ENCODE measurements around the gene SERPINE1. TPM values are rescaled to one million over a fixed set of nuclear protein-coding genes. Genes with fewer than 3 reads are reported as not detected.
"Not testable (repeated sequence)": the region's sequence is repeated elsewhere in the genome, so short reads cannot be mapped to it uniquely, and the experiment has no call there.

Gene SERPINE1
- total RNA-seq, 1 experiment from 2014 or later, result 187 TPM

DNA sequence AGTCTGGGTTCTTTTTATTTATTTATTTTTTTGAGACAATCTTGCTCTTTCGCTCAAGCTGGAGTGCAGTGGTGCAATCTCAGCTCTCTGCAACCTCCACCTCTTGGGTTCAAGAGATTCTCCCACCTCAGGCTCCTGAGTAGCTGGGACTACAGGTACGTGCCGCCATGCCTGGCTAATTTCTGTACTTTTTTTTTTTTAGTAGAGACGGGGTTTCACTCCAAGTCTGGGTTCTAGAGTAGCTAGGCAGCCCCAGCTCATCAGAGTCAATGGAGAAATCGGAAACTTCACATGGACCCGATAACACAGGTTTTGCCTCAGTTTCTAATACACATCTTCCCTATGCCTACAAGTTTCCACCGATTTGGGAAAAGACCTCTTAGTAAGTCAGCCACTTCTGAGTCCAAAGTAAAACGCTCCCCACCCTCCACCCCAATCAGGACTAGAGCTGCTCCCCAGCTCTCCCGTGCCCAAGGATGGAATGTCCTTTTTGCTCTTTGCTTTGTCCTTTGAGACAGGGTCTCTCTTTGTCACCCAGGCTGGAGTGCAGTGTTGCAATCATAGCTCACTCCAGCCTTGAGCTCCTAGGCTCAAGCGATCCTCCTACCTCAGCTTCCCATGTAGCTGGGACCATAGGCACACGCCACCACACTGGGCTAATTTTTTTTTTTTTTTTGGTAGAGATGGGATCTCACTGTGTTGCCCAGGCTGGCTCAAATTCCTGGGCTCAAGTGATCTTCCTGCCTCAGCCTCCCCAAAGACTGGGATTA lies 3.8 kb upstream of the SERPINE1 start:
- DNase-seq (ENCODE audit: low read depth), result no peak

DNA sequence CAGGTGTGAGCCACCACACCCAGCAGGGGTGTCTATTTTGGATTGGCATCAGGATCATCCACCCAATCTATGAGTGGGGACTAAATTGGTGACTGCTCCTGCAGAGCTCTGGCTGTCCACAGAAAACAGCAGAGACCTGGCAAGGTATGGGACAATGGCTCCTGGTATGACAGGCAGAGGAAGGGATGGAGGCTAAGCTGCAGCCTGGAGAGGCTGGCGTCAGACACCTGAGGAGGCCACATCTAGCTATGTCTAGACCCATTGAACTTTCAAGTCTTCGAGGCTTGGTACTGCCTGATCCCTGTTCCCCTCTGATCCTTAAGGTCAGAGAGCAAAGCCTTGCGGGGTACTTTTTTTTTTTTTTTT lies 3.2 kb upstream of the SERPINE1 start:
- no peak for DNase-seq (ENCODE audit: low read depth)

DNA sequence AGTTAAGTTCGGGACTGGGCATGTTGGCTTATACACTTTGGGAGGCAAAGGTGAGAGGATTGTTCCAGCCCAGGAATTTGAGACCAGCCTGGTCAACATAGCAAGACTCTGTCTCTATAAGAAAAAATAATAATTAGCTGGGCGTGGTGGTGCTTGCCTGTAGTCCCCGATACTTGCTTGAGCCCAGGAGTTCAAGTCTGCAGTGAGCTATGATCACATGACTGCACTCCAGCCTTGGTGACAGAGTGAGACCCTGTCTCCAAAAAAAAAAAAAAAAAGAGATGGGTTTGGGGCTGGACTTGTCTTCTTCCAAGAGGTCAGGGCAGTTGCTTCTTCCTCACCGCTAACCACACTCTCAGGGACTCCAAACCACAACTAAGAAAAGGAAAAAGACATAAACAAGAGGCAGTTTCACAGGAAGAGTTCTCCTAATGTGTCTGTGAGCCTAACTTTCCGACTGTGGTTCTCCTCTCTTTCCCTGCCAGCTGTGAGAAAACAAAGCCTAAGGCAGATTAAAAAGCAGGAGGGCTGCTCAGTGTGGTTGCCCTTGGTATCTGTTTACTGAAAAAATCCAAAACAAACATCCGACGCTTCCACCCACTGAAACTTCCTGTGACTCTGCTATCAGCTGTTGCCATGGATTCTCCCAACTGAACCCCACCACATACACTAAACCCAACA lies 2.4 kb upstream of the SERPINE1 start:
- peak; percentile 91 for DNase-seq (ENCODE audit: low read depth)

DNA sequence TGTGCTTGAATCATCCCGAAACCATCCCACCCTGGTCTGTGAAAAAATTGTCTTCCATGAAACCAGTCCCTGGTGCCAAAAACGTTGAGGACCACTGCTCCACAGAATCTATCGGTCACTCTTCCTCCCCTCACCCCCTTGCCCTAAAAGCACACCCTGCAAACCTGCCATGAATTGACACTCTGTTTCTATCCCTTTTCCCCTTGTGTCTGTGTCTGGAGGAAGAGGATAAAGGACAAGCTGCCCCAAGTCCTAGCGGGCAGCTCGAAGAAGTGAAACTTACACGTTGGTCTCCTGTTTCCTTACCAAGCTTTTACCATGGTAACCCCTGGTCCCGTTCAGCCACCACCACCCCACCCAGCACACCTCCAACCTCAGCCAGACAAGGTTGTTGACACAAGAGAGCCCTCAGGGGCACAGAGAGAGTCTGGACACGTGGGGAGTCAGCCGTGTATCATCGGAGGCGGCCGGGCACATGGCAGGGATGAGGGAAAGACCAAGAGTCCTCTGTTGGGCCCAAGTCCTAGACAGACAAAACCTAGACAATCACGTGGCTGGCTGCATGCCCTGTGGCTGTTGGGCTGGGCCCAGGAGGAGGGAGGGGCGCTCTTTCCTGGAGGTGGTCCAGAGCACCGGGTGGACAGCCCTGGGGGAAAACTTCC lies 784 bp upstream of the SERPINE1 start:
- peak; percentile 92 for DNase-seq (ENCODE audit: low read depth)

DNA sequence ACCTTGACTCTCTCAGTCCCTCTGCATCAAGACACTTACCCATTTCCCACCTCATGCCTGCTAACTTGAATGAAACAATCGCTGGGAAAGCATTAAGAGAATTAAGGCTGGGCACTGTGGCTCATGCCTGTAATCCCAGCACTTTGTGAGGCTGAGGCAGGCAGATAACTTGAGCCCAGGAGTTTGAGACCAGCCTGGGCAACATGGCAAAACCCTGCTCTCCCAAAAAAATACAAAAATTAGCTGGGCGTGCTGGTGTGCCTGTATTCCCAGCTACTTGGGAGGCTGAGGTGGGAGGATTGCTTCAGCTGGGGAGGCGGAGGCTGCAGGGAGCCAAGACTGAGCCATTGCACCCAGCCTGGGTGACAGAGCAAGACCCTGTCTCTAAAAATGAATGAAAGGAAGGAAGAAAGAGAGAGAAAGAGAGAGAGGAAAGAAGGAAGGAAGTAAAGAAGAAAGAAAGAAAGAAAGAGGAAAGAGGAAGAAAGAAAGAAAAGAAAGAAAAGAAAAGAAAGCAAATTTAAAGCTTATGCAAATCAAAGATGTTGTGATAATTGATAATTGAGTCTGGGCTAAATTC lies 646 bp downstream of the SERPINE1 start:
- DNase-seq (ENCODE audit: low read depth), result no peak

DNA sequence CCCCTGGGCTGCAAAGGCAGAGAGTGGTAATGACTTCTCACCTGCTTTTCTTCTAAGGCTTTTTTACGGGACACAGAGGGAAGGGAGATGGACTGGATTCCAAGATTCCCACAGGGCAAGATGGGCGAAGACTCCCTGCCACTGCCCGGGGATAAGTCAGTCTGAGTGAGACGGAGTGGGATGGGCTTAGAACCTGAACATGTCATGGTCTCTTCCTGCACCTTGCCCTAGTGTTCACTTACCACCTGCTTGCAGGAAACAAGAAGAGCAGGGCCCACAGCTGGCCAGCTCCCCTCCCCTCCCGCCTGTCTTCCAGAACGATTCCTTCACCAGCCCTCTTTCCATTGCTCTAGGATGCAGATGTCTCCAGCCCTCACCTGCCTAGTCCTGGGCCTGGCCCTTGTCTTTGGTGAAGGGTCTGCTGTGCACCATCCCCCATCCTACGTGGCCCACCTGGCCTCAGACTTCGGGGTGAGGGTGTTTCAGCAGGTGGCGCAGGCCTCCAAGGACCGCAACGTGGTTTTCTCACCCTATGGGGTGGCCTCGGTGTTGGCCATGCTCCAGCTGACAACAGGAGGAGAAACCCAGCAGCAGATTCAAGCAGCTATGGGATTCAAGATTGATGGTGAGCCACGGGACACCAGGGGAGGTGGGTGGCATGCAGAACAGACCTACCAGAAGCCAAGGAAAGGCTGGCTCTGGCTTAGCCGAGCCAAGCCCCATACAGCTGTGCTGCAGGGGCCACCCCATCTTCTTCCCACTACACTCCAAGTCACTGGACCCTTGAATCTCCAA lies 1.3 kb downstream of the SERPINE1 start:
- DNase-seq (ENCODE audit: low read depth), result no peak

DNA sequence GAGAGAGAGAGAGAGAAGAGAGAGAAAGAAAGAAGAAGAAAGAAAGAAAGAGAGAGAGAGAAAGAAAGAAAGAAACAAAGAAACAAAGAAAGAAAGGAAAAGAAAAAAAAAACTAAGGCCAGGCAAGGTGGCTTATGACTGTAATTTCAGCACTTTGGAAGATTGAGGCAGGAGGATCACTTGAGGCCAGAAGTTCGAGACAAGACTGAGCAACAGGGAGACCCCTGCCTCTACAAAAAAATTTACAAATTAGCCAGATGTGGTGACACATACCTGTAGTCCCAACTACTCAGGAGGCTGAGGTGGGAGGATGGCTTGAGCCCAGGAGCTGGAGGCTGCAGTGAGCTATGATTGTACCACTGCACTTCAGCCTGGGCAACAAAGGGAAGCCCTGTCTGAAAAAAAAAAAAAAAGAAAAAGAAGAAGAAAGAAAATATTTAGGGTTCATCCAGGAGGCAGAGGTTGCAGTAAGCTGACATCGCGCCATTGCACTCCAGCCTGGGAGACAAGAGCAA lies 2.8 kb downstream of the SERPINE1 start:
- no peak for DNase-seq (ENCODE audit: low read depth)

DNA sequence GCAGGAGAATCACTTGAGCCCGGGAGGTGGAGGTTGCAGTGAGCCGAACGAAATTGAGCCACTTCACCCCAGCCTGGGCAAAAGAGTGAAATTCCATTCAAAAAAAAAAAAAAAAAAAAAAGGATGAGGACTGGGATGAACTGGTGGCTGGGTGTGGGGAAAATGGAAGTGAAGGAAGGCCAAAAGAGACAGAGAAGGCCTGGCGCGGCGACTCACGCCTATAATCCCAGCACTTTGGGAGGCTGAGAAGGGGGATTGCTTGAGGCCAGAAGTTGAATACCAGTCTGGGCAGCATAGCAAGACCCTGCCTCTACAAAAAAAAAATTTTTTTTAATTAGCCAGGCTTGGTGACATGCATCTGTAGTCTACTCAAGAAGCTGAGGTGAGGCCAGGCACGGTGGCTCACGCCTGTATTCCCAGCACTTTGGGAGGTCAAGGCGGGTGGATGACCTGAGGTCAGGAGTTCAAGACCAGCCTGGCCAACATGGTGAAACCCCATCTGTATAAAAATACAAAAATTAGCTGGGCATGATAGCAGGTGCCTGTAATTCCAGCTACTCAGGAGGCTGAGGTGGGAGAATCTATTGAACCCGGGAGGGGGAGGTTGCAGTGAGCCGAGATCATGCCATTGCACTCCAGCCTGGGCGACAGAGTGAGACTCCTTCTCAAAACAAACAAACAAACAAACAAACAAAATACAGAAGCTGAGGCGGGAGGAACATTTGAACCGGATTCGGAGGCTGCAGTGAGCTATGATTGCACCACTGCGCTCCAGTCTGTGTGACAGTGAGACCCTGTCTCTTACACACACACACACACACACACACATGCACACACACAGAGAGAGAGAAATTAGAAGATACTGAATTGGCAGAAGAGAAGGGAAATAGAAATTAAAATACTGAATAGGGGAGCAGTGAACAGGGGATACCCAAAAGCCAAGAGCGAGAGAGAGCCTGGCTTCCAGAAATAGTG lies 6.0 kb downstream of the SERPINE1 start:
- DNase-seq (ENCODE audit: low read depth), result not testable (repeated sequence)

DNA sequence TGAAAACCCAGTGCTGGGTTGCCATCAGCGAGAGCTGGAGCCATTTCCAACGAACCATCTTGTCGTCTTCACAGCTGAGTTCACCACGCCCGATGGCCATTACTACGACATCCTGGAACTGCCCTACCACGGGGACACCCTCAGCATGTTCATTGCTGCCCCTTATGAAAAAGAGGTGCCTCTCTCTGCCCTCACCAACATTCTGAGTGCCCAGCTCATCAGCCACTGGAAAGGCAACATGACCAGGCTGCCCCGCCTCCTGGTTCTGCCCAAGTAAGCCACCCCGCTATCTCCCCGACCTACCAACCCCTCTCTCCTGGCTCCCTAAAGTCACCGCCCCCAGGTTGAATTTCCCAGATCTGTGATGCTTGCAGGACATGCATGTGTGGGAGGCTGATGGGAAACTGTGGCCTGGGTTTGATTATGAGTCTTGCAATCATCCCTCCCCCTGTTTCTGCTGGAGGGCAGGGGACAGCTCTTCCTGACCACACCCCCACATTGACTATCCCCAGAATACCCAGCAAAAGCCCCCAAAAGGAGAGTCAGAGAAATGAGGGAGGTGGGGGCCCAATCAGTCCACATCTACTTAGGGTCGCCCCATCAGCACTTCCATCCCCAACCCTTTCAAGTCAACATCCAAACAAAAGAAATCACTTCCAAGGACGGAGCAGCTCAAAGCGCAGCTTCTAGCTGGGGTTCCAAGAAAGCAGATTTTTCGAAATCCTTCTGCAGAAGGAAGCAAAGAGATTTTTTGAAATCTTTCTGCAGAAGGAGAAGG lies 6.9 kb downstream of the SERPINE1 start:
- no peak for DNase-seq (ENCODE audit: low read depth)

DNA sequence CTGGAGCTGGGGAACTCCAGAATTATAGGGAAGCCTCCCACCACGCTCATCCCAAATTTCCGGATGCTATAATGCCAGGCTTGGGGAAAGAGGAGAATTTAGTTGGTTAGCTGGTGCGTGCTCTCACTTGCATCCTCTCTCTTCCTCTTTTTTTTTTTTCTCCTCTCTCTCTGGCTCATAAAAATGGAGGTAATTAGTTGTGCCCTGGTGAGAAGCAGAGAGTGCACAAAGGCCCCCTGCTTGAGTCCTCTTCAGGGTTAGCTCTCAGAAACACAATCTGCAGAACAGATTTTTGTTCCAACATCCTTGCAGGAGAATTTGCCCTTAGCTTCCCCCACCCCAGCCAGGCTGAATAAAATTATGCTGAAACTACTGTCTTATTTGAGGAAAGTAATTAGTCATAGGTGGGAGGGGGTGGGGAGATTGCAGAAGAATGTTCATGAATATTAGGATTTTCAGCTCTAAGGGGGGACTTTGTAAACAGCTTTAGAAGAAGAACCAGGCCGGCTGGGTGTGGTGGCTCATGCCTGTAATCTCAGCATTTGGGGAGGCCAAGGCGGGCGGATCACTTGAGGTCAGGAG lies 7.6 kb downstream of the SERPINE1 start:
- no peak for DNase-seq (ENCODE audit: low read depth)

DNA sequence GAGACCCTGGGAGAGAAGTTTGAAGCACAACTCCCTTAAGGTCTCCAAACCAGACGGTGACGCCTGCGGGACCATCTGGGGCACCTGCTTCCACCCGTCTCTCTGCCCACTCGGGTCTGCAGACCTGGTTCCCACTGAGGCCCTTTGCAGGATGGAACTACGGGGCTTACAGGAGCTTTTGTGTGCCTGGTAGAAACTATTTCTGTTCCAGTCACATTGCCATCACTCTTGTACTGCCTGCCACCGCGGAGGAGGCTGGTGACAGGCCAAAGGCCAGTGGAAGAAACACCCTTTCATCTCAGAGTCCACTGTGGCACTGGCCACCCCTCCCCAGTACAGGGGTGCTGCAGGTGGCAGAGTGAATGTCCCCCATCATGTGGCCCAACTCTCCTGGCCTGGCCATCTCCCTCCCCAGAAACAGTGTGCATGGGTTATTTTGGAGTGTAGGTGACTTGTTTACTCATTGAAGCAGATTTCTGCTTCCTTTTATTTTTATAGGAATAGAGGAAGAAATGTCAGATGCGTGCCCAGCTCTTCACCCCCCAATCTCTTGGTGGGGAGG lies 10.8 kb downstream of the SERPINE1 start:
- DNase-seq (ENCODE audit: low read depth), result no peak

DNA sequence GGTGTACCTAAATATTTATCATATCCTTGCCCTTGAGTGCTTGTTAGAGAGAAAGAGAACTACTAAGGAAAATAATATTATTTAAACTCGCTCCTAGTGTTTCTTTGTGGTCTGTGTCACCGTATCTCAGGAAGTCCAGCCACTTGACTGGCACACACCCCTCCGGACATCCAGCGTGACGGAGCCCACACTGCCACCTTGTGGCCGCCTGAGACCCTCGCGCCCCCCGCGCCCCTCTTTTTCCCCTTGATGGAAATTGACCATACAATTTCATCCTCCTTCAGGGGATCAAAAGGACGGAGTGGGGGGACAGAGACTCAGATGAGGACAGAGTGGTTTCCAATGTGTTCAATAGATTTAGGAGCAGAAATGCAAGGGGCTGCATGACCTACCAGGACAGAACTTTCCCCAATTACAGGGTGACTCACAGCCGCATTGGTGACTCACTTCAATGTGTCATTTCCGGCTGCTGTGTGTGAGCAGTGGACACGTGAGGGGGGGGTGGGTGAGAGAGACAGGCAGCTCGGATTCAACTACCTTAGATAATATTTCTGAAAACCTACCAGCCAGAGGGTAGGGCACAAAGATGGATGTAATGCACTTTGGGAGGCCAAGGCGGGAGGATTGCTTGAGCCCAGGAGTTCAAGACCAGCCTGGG lies 11.4 kb downstream of the SERPINE1 start:
- DNase-seq (ENCODE audit: low read depth), result peak; percentile 97

DNA sequence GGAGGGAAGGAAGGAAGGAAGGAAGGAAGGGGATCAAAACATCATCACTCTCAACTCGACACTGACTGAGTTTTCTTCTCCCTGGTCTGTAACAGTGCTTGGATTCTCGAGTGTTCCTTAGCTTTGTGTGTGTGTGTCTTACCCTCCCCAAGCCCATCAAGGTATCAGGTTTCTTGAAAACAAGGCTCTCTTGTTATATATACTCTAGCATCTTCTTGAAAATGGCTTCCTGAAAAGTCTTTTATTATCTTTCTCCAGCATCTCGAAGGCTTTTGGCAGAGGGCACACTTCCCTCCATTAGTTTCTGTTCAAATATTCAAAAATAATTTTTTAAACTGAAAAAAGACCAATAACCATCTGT lies 13.4 kb downstream of the SERPINE1 start:
- peak; percentile 55 for DNase-seq (ENCODE audit: low read depth)

DNA sequence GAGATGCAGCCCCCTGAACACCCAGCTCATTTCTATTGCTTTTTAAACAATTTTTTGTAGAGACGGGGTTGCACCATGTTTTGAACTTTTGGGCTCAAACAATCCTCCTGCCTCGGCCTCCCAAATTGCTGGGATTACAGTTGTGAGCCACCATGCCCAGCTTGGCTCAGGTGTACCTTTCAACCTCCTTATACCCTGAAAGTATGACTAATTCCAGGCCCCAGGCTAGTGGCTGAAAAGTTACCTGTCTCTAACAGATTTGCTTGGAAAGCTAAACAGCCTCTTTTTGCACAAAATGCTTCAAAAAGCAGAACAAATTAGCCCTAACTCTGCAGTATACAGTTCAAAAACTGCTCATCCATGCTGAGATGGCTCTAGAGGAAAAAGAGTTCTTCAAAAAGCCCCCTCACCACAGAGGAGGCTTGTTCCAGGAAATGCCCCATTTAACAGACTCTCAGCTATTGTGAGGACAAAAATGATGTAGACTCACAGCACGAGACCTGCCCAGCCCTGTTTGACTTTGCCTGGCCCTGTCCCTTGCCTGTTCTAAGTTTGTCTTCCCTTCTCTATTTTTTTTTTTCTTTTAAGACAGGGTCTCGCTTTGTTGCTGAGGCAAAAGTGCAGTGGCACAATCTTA lies 14.0 kb downstream of the SERPINE1 start:
- DNase-seq (ENCODE audit: low read depth), result no peak

DNA sequence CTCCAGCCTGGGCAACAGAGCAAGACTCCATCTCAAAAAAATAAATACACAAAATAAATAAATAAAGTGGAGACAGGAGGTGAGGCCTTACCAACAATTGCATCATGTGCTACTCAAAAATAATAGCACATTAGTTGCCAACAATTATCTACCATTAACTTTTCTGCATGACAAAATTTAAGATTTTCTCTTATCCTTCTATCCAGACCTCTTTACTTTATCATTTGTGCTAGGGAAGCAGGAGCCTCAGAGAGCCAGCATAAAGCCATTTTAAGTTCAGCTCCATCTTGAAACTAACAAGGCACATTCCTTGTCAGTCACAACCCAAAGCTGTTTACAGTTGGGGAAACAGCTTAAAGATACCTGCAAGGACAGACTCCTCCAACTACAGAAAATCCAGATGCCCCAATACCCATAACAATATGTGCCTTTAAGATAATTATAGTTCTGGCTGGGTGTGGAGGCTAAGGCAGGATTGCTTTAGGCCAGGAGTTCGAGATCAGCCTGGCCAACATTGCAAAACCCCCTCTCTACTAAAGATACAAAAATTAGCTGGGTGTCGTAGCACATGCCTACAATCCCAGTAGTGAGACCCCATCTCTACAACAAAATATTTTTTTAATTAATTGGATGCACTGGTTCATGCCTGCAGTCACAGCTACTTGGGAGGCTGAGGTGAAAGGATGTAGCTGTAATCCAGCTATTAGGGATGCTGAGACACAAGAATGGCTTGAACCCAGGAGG lies 25.2 kb downstream of the SERPINE1 start:
- DNase-seq (ENCODE audit: low read depth), result no peak

DNA sequence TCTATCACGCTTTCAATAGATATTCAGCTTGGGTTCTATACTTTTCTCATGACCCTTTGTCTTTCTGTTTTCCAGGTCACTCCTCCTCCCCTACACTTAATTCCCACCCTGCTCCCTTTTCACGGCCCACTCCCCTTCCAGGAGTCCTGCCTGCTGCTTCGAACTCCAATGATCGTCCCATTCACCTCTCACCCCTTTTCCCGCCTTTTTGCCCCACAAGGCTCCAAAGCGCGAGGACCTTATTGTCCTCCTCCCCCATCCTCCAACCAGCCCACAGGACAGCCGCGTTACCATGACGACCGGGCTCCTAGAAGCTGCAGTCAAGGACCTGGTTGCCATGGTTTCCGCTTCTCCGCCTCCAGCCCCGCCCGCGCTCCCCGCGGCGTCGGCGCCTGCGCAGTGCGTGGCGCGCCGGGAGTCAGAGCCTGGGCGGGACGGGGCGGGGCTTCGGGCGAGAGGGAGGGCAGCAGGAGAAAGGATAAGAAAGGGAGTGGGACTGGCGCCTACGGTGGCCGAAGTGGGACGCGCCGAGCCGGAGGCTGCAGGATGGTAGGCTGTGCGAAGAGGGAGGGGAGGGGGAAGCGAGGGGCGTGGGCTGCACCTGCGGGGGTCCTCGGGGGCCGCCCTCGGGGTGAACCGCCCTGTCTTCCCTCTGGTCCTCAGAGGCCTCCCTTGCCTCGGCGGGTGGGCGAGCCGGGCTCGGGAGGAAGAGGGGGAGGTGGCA lies 27.2 kb downstream of the SERPINE1 start, which contains the start of gene AP1S1:
Gene AP1S1 (plus strand): TSS at position 508 of the 724 bp plus-strand sequence. CDS start 39 bp downstream, at position 547.
- DNase-seq (ENCODE audit: low read depth), result peak; percentile 98
